ENCODE data around the gene GPHN.
"Not testable (repeated sequence)": the region's sequence is repeated elsewhere in the genome, so short reads cannot be mapped to it uniquely, and the experiment has no call there.

The GPHN gene

GRCh38 chr14:66974397-66975025, 466.6 kb downstream of the GPHN start:
- DNase-seq: no peak

GRCh38 chr14:66975251-66975650, 467.3 kb downstream of the GPHN start:
- DNase-seq: no peak

- DNase-seq: no peak
Measured at GRCh38 chr14:66979101-66979974, 471.4 kb downstream of the GPHN start.

- no peak for DNase-seq
Measured at GRCh38 chr14:66982247-66982646, 474.3 kb downstream of the GPHN start.

GRCh38 chr14:66992776-66993175, 484.8 kb downstream of the GPHN start:
- DNase-seq: no peak

- no peak for DNase-seq
Measured at GRCh38 chr14:66993512-66993911, 485.6 kb downstream of the GPHN start.

GRCh38 chr14:66998013-66998412, 490.1 kb downstream of the GPHN start:
- no peak for DNase-seq

- DNase-seq: no peak
Measured at GRCh38 chr14:66999978-67000377, 492.0 kb downstream of the GPHN start.

- DNase-seq: no peak
Measured at GRCh38 chr14:67002994-67003753, 495.2 kb downstream of the GPHN start.

GRCh38 chr14:67004521-67004920, 496.6 kb downstream of the GPHN start:
- no peak for DNase-seq

- no peak for DNase-seq
Measured at GRCh38 chr14:67010602-67011001, 502.7 kb downstream of the GPHN start.

- no peak for DNase-seq
Measured at GRCh38 chr14:67016856-67017255, 508.9 kb downstream of the GPHN start.

- DNase-seq: no peak
Measured at GRCh38 chr14:67018720-67019119, 510.8 kb downstream of the GPHN start.

- DNase-seq: no peak
Measured at GRCh38 chr14:67019796-67020195, 511.8 kb downstream of the GPHN start.

GRCh38 chr14:67031920-67032774, 524.2 kb downstream of the GPHN start:
- no peak for DNase-seq

GRCh38 chr14:67045440-67045839, 537.5 kb downstream of the GPHN start:
- DNase-seq: no peak

GRCh38 chr14:67050896-67051295, 542.9 kb downstream of the GPHN start:
- no peak for DNase-seq

GRCh38 chr14:67056684-67057083, 548.7 kb downstream of the GPHN start:
- no peak for DNase-seq

GRCh38 chr14:67059596-67059995, 551.6 kb downstream of the GPHN start:
- DNase-seq: no peak

GRCh38 chr14:67060546-67060945, 552.6 kb downstream of the GPHN start:
- DNase-seq: no peak

GRCh38 chr14:67067070-67067814, 559.3 kb downstream of the GPHN start:
- DNase-seq: not testable (repeated sequence)

GRCh38 chr14:67068251-67068650, 560.3 kb downstream of the GPHN start:
- no peak for DNase-seq

All from stimulated activated CD4-positive, alpha-beta T cell treated with anti-CD3 and anti-CD28 coated beads, Interleukin-4, amount 100 ng/mL, for 1 hour (primary cell).